Measurements from ENCODE around the gene PTRHD1.

DNA sequence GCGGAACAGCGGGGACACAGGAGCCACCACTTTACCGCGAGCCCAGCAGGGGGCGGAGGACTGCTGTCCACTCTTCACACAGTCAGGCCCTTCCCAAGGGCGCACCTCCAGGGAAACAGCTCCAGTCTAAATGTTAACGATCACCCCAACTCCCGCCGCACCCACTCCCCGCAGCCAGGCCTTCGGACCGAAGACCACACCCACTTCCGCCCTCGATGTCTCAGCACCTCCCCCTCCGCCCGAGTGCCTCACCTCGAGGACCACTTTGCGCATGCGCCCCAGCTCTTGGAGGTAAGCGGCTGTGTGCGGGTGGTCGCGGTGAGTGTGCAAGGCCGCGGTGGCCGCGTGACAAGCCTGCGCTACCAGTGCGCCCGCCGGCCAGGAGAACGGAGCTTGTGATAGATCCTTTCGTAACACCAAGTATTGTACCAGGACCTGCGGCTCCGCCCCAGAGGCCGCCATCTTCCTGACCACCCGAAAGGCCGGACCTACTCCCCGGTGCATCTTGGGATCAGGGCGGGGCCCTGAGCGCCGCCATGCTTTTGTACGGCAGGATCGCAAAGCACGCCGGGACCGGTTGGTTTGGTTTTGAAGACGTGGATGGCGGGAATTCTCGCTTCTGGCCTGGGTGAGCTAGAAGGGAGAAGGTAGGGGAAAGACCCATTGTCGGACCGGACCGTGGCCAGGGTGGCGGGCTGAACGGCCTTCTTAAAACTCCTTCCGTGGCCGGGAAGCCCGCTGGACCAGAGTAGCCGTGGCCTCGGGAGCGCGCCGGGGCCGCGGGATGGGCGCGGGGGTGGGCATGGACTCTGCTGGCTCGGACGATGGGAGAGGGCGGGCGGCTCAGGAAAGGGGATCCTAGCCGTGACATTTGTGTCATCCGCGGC lies at the start of gene PTRHD1, which contains the start of gene CENPO:
- TF ChIP-seq, protein P1, sequence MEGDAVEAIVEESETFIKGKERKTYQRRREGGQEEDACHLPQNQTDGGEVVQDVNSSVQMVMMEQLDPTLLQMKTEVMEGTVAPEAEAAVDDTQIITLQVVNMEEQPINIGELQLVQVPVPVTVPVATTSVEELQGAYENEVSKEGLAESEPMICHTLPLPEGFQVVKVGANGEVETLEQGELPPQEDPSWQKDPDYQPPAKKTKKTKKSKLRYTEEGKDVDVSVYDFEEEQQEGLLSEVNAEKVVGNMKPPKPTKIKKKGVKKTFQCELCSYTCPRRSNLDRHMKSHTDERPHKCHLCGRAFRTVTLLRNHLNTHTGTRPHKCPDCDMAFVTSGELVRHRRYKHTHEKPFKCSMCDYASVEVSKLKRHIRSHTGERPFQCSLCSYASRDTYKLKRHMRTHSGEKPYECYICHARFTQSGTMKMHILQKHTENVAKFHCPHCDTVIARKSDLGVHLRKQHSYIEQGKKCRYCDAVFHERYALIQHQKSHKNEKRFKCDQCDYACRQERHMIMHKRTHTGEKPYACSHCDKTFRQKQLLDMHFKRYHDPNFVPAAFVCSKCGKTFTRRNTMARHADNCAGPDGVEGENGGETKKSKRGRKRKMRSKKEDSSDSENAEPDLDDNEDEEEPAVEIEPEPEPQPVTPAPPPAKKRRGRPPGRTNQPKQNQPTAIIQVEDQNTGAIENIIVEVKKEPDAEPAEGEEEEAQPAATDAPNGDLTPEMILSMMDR (IDR thresholded peaks at IDR 0.05) = peak; percentile 55 to 90 (median 72)
- TF ChIP-seq EP300 (IDR thresholded peaks at IDR 0.05; ENCODE audit: low read depth) = no peak
- TF ChIP-seq POLR2A (IDR thresholded peaks at IDR 0.05) = peak; percentile 61
